ENCODE results near the gene KCTD20. TPM values are rescaled to one million over a fixed set of nuclear protein-coding genes. Genes with fewer than 3 reads are reported as not detected.

Gene KCTD20
- total RNA-seq, 1 experiment from 2014 or later: 32.4 TPM

GRCh38 chr6:36469148-36469661, 26.4 kb downstream of the KCTD20 start:
- no peak for DNase-seq
- Mint-ChIP-seq H3K4me1 (ENCODE audit: low read depth, unreplicated experiment) (no peaks in the 10 kb centered on the region), H3K36me3 (ENCODE audit: insufficient read depth, unreplicated experiment) (peaks cover 25% of the 10 kb centered on the region), H3K27me3 (ENCODE audit: insufficient read depth, unreplicated experiment) (no peaks in the 10 kb centered on the region), H3K9me3 (ENCODE audit: unreplicated experiment) (no peaks in the 10 kb centered on the region), H3K27ac (ENCODE audit: unreplicated experiment) (no peak overlapping the region), H3K4me3 (ENCODE audit: unreplicated experiment) (no peak overlapping the region)
- Histone ChIP-seq H3K4me1 (no peaks in the 10 kb centered on the region), H3K9me3 (no peaks in the 10 kb centered on the region), H3K27me3 (replicated peaks; ENCODE audit: control insufficient read depth, insufficient read depth, low read length) (no peaks in the 10 kb centered on the region), H3K4me3 (ENCODE audit: low read depth, low read length) (no peak overlapping the region), H3K36me3 (ENCODE audit: control insufficient read depth, insufficient read depth, low read length) (no peaks in the 10 kb centered on the region)
- TF ChIP-seq CTCF (IDR thresholded peaks at IDR 0.05; ENCODE audit: insufficient read depth in 1 of 2, low read depth in 1 of 2, low read length in 1 of 2, severe bottlenecking in 1 of 2, unreplicated experiment in 1 of 2): no peak
- BruUV-seq (replicated peaks): no TSS peak
- ChIA-PET POLR2A (no interaction called here), CTCF (interaction anchor here (0.6 kb wide), 1 partner anchor 146 kb away, joined by 3 read pairs; no protein-coding TSS in a partner anchor)
- intact Hi-C loops (cut with micrococcal nuclease; ENCODE audit: unreplicated experiment): no loop called here

GRCh38 chr6:36469946-36470345, 27.1 kb downstream of the KCTD20 start:
- Mint-ChIP-seq H3K36me3 (ENCODE audit: insufficient read depth, unreplicated experiment) (peaks cover 31% of the 10 kb centered on the region), H3K4me1 (ENCODE audit: low read depth, unreplicated experiment) (no peaks in the 10 kb centered on the region), H3K9me3 (ENCODE audit: unreplicated experiment) (no peaks in the 10 kb centered on the region), H3K27me3 (ENCODE audit: insufficient read depth, unreplicated experiment) (no peaks in the 10 kb centered on the region), H3K4me3 (ENCODE audit: unreplicated experiment) (no peak overlapping the region), H3K27ac (ENCODE audit: unreplicated experiment) (no peak overlapping the region)
- H3K4me3 ChIP-seq (ENCODE audit: low read depth, low read length): no peak overlapping the region
- TF ChIP-seq CTCF (IDR thresholded peaks at IDR 0.05; ENCODE audit: insufficient read depth in 1 of 2, low read depth in 1 of 2, low read length in 1 of 2, severe bottlenecking in 1 of 2, unreplicated experiment in 1 of 2): no peak
- ChIA-PET CTCF (no interaction called here), POLR2A (no interaction called here)
- H3K9me3 ChIP-seq: no peaks in the 10 kb centered on the region
- no peak for DNase-seq
- intact Hi-C loops (cut with micrococcal nuclease; ENCODE audit: unreplicated experiment): no loop called here
- H3K4me1 ChIP-seq: no peaks in the 10 kb centered on the region
- H3K36me3 ChIP-seq (ENCODE audit: control insufficient read depth, insufficient read depth, low read length): no peaks in the 10 kb centered on the region
- no TSS peak for BruUV-seq (replicated peaks)
- H3K27me3 ChIP-seq (replicated peaks; ENCODE audit: control insufficient read depth, insufficient read depth, low read length): no peaks in the 10 kb centered on the region

GRCh38 chr6:36478051-36478526, 35.3 kb downstream of the KCTD20 start:
- DNase-seq: no peak
- intact Hi-C loops (cut with micrococcal nuclease; ENCODE audit: unreplicated experiment): no loop called here

More at GRCh38 chr6:36478051-36478526, 35.3 kb downstream of the KCTD20 start:
- ChIA-PET POLR2A (interaction anchor here (0.6 kb wide), 1 partner anchor 95 kb away, joined by 3 read pairs; no protein-coding TSS in a partner anchor), CTCF (interaction anchor here (1.0 kb wide), 1 partner anchor 55 kb away, joined by 3 read pairs; no protein-coding TSS in a partner anchor)
- H3K9me3 ChIP-seq: no peaks in the 10 kb centered on the region
- Mint-ChIP-seq H3K36me3 (ENCODE audit: insufficient read depth, unreplicated experiment) (peaks cover 53% of the 10 kb centered on the region), H3K4me3 (ENCODE audit: unreplicated experiment) (no peak overlapping the region), H3K27me3 (ENCODE audit: insufficient read depth, unreplicated experiment) (no peaks in the 10 kb centered on the region), H3K4me1 (ENCODE audit: low read depth, unreplicated experiment) (no peaks in the 10 kb centered on the region), H3K9me3 (ENCODE audit: unreplicated experiment) (no peaks in the 10 kb centered on the region), H3K27ac (ENCODE audit: unreplicated experiment) (no peak overlapping the region)
- no peaks in the 10 kb centered on the region for H3K27me3 ChIP-seq (replicated peaks; ENCODE audit: control insufficient read depth, insufficient read depth, low read length)
- no peak overlapping the region for H3K4me3 ChIP-seq (ENCODE audit: low read depth, low read length)
- BruUV-seq (replicated peaks): no TSS peak
- no peaks in the 10 kb centered on the region for H3K36me3 ChIP-seq (ENCODE audit: control insufficient read depth, insufficient read depth, low read length)
- no peak for TF ChIP-seq CTCF (IDR thresholded peaks at IDR 0.05; ENCODE audit: insufficient read depth in 1 of 2, low read depth in 1 of 2, low read length in 1 of 2, severe bottlenecking in 1 of 2, unreplicated experiment in 1 of 2)
- H3K4me1 ChIP-seq: no peaks in the 10 kb centered on the region

All from Caco-2 (cell line).